Measurements from ENCODE around the gene TAF4.
A peak's percentile ranks its signal among the peaks of the same experiment; 100 is the strongest.

The TAF4 gene, protein sequence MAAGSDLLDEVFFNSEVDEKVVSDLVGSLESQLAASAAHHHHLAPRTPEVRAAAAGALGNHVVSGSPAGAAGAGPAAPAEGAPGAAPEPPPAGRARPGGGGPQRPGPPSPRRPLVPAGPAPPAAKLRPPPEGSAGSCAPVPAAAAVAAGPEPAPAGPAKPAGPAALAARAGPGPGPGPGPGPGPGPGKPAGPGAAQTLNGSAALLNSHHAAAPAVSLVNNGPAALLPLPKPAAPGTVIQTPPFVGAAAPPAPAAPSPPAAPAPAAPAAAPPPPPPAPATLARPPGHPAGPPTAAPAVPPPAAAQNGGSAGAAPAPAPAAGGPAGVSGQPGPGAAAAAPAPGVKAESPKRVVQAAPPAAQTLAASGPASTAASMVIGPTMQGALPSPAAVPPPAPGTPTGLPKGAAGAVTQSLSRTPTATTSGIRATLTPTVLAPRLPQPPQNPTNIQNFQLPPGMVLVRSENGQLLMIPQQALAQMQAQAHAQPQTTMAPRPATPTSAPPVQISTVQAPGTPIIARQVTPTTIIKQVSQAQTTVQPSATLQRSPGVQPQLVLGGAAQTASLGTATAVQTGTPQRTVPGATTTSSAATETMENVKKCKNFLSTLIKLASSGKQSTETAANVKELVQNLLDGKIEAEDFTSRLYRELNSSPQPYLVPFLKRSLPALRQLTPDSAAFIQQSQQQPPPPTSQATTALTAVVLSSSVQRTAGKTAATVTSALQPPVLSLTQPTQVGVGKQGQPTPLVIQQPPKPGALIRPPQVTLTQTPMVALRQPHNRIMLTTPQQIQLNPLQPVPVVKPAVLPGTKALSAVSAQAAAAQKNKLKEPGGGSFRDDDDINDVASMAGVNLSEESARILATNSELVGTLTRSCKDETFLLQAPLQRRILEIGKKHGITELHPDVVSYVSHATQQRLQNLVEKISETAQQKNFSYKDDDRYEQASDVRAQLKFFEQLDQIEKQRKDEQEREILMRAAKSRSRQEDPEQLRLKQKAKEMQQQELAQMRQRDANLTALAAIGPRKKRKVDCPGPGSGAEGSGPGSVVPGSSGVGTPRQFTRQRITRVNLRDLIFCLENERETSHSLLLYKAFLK

DNA sequence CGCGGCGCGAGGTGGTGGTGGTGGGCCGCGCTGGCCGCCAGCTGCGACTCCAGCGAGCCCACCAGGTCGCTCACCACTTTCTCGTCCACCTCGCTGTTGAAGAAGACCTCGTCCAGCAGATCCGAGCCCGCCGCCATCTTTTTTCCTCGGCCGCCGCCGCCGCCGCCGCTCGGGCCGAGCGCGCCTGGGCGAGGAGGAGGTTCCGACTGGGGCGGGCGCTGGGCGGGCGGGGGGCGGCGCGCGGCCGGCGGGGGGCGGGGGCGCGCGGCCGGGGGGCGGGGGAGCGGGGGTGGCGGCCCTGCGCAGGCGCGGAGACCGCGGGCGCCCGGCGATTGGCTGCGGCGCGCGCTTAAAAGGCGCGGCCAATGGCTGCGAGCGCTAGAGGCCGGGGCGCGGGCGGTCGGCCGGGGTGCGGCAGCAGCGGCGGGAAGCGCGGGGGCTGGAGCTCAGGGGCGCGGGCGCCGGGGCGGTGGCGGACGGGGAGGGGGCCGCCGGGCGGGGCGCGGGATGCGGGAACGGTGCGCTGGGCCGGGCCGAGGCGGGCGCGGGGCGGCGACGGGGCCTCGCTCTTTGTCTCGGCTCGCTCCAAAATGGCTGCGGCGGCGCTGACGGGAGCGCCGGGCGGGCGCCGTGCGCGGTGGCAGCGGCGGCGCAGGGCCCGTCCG lies at the start of gene TAF4:
TAF4 (minus strand) TSS at position 208 of the 665 bp plus-strand sequence; CDS start at position 137, 71 bp downstream.
- Mint-ChIP-seq H3K4me1 (ENCODE audit: low read depth) (peaks cover 24% of the 10 kb centered on the region), H3K9me3 (peaks cover 5% of the 10 kb centered on the region), H3K4me3 (peak within 1 kb of the TSS; percentile 85), H3K36me3 (ENCODE audit: low read depth) (peaks cover 5% of the 10 kb centered on the region), H3K27ac (peak within 1 kb of the TSS; percentile 86), H3K27me3 (ENCODE audit: low read depth) (peaks cover 3% of the 10 kb centered on the region)

DNA sequence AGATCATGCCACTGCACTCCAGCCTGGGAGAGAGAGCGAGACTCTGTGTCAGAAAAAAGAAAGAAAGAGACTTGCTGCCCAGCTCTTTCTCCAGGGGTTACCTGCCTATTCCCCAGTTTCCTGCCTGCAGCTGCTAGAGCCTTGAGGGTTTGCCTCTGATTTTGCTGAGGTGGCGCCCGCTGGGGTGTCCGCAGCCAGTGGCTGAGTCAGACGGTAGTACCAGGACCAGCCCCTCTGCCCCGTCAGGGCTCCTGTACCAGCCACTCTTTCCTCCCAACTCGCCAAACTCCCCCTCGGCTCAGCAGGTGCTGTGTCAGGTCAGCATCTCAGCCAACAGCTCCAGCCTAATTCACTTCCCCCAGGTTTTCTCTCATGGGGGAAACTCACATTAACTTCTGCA lies 49.2 kb upstream of the TAF4 start:
- Mint-ChIP-seq H3K36me3 (ENCODE audit: low read depth) (peaks cover 2% of the 10 kb centered on the region), H3K9me3 (peaks cover 25% of the 10 kb centered on the region), H3K4me3 (no peak overlapping the region), H3K4me1 (ENCODE audit: low read depth) (peaks cover 6% of the 10 kb centered on the region), H3K27me3 (ENCODE audit: low read depth) (no peaks in the 10 kb centered on the region), H3K27ac (no peak overlapping the region)

DNA sequence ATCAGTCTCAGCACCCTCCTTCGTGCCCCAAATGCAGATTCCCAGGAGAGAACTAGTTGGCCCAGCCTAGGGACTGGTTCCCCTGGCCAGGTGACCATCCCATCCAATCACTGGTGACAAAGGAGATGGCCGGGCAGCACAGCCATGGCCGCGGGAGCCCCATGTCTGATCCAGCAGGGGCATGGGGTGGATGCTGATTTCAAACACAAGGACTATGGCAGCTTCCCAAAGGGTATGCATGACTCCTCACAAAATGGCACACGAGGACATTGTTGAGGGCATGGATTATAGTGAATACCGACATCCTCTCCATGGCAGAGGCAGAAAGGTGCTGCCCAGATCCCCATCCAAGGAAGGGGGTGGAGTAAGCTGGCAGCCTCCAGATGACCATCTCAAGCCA lies 46.7 kb upstream of the TAF4 start:
- H3K9me3 Mint-ChIP-seq, result peaks cover 46% of the 10 kb centered on the region
- no peaks in the 10 kb centered on the region for H3K27me3 Mint-ChIP-seq (ENCODE audit: low read depth)
- H3K36me3 Mint-ChIP-seq (ENCODE audit: low read depth), result peaks cover 3% of the 10 kb centered on the region
- H3K4me3 Mint-ChIP-seq, result no peak overlapping the region
- no peak overlapping the region for H3K27ac Mint-ChIP-seq
- peaks cover 2% of the 10 kb centered on the region for H3K4me1 Mint-ChIP-seq (ENCODE audit: low read depth)

DNA sequence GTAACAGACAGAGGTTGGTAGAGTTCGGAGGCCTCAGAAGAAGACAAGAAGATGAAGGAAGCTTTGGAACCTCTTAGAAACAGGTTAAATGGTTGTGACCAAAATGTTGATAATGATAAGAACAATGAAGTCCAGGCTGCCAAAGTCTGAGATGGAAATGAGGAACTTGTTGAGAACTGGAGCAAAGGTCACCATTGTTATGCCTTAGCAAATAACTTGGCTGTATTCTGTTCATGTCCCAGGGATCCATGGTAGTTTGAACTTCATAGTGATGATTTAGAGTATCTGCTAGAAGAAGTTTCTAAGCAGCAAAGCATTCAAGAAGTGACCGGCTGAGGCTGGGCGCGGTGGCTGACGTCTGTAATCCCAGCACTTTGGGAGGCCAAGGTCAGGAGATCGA lies 45.5 kb upstream of the TAF4 start:
- H3K27ac Mint-ChIP-seq, result no peak overlapping the region
- no peaks in the 10 kb centered on the region for H3K4me1 Mint-ChIP-seq (ENCODE audit: low read depth)
- peaks cover 3% of the 10 kb centered on the region for H3K36me3 Mint-ChIP-seq (ENCODE audit: low read depth)
- no peaks in the 10 kb centered on the region for H3K27me3 Mint-ChIP-seq (ENCODE audit: low read depth)
- no peak overlapping the region for H3K4me3 Mint-ChIP-seq
- H3K9me3 Mint-ChIP-seq, result peaks cover 56% of the 10 kb centered on the region

DNA sequence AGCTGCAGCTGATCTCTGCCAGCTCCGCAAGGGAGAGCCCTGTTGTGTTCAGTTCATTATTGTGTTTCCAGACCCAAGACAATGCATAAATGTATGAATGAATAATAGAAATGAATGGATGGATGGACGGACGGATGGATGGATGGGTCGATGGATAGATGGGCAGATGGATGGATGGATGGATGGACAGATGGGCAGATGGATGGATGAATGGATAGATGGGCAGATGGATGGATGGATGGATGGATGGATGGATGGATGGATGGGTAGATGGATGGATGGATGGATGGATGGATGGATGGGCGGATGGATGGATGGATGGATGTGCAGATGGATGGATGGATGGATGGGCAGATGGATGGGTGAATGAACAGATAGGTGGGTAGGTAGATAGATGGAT lies 39.9 kb upstream of the TAF4 start:
- Mint-ChIP-seq H3K9me3 (peaks cover 67% of the 10 kb centered on the region), H3K4me3 (no peak overlapping the region), H3K4me1 (ENCODE audit: low read depth) (no peaks in the 10 kb centered on the region), H3K27ac (no peak overlapping the region), H3K36me3 (ENCODE audit: low read depth) (peaks cover 2% of the 10 kb centered on the region), H3K27me3 (ENCODE audit: low read depth) (no peaks in the 10 kb centered on the region)

DNA sequence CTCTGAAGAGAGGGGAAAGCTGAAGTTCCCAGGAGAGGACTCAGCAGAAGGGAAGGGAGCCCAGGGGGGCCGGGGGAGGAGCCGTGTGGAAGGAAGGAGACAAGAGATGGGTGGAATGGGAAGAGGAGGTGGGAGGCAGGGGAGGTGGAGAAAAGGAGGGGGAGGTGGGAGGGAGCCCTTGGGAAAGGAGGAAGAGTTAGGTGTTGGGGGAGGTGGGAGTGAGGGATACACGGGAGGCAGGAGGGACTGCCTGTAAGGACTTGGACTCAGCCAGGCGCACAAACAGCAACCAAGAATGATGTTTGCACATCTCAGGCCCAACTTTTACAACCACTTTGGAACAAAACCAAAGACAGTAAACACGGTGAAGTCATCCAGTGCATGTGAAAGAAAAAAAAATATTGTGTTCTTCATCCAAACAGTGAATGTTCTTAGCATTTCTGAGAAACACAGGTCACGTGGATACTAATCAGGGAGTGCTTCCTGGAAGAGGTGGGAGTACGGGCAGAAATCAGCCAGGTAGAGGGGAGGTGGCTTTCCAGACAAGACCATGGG lies 39.2 kb upstream of the TAF4 start:
- Mint-ChIP-seq H3K4me1 (ENCODE audit: low read depth) (no peaks in the 10 kb centered on the region), H3K9me3 (peaks cover 67% of the 10 kb centered on the region), H3K27me3 (ENCODE audit: low read depth) (no peaks in the 10 kb centered on the region), H3K27ac (no peak overlapping the region), H3K36me3 (ENCODE audit: low read depth) (peaks cover 2% of the 10 kb centered on the region), H3K4me3 (no peak overlapping the region)

DNA sequence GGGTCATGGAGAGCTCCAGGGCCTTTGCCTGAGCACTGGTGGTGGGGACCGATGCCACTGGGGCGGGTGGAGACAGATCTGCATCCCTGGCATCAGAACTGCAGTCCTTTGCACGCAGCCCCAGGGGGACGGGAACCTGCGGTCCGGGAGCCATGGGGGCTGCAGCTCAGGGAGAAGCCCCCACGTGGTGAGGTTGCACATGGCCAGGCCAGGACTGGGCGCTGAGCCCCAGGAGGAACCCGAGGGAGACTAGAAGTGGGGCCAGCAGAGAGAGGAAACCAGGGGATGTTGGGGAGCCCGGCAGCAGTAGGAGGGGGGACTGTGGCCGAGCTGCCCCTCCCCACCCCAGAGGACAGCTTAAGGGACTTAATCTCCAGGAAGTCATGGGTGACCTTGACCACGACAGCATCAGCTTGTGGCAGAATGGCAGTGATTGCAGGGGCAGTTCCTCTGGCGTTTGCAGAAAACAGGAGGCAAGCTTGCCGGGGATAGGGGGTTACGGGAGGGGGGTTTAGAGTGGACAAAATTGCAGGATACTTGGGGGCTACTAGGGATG lies 38.6 kb upstream of the TAF4 start:
- no peaks in the 10 kb centered on the region for H3K27me3 Mint-ChIP-seq (ENCODE audit: low read depth)
- H3K27ac Mint-ChIP-seq, result no peak overlapping the region
- peaks cover 71% of the 10 kb centered on the region for H3K9me3 Mint-ChIP-seq
- H3K4me1 Mint-ChIP-seq (ENCODE audit: low read depth), result no peaks in the 10 kb centered on the region
- no peak overlapping the region for H3K4me3 Mint-ChIP-seq
- peaks cover 2% of the 10 kb centered on the region for H3K36me3 Mint-ChIP-seq (ENCODE audit: low read depth)

DNA sequence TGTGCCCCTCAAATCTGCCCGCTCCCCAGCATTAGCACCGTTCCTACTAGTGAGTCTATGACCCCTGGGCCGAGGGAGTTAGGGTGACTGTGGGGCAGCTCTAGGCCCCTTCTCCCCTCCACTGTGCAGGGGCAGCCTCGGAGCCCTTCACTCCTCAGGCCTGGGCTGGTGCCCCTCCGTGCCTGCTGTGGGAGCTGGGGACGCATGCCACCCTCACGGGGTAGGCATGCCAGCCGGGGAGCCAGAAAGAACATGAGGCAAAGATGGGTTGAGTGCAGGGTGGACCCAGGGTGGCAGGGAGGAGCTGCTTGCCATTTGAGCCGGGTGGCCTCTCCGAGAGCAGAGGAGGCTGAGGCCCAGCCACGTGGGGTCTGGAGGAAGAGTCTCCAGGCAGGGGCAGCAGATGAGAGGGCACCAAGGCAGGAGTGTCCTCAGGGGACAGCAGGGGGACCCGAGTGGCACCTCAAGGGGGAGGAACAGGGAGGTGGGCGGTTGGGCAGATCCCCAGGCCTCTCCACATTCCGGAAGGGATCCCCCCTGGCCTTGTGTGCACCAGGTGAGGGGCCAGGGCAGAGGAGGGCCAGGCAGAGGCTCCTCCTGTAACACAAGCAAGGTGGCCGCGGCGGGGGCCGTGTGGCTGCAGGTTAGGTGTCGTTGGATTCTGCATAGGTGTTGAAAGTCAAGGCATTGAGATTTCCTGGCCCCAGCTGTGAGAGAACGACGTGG lies 38.0 kb upstream of the TAF4 start:
- Mint-ChIP-seq H3K36me3 (ENCODE audit: low read depth) (peaks cover 2% of the 10 kb centered on the region), H3K4me3 (no peak overlapping the region), H3K9me3 (peaks cover 67% of the 10 kb centered on the region), H3K27ac (no peak overlapping the region), H3K4me1 (ENCODE audit: low read depth) (no peaks in the 10 kb centered on the region), H3K27me3 (ENCODE audit: low read depth) (no peaks in the 10 kb centered on the region)

DNA sequence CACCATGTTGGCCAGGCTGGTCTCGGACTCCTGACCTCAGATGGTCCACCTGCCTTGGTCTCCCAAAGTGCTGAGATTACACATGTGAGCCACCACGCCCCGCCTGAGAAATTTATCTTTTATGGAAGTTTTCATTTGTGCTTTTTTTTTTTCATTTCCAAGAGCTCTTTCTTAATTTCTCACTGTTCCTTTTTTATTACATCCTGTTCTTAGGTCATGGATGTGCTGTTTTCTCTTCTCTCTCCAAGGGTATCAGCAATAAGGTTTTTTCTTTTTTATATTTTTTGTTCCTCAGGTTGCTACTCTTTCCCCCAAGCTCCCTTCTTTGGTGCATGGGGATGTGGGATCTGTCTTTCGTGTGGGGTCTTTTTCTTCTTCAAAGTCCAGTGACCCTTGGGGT lies 35.4 kb upstream of the TAF4 start:
- H3K36me3 Mint-ChIP-seq (ENCODE audit: low read depth), result no peaks in the 10 kb centered on the region
- H3K4me3 Mint-ChIP-seq, result no peak overlapping the region
- no peaks in the 10 kb centered on the region for H3K4me1 Mint-ChIP-seq (ENCODE audit: low read depth)
- H3K9me3 Mint-ChIP-seq, result peaks cover 44% of the 10 kb centered on the region
- H3K27ac Mint-ChIP-seq, result no peak overlapping the region
- no peaks in the 10 kb centered on the region for H3K27me3 Mint-ChIP-seq (ENCODE audit: low read depth)

DNA sequence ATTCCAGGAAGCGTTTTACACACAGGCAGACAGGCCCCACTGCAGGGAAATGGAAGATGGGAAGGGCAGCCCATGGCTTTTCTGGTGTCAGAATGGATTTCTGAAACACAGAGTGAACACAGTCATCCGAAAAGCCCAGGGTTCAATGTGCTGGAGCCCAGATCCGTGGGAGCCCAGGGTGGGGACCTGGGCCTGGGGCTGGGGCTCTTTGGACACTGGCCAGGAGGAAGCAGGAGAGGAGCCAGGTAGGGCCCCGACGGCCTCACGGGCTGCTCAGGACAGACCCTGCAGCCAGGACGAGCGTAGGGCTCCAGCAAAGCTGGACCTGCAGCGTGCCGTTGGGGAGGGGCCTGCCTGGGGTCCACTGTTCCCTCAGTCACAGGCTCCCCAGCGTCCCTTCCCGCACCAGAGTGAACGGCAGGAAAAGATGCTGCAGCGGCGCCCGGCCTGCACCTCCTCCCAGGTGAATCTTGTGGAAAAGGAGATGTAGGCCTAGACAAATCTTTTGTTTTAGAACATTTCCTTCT lies 32.3 kb upstream of the TAF4 start:
- no peaks in the 10 kb centered on the region for H3K36me3 Mint-ChIP-seq (ENCODE audit: low read depth)
- no peaks in the 10 kb centered on the region for H3K4me1 Mint-ChIP-seq (ENCODE audit: low read depth)
- H3K27me3 Mint-ChIP-seq (ENCODE audit: low read depth), result no peaks in the 10 kb centered on the region
- no peak overlapping the region for H3K27ac Mint-ChIP-seq
- H3K4me3 Mint-ChIP-seq, result no peak overlapping the region
- peaks cover 26% of the 10 kb centered on the region for H3K9me3 Mint-ChIP-seq

DNA sequence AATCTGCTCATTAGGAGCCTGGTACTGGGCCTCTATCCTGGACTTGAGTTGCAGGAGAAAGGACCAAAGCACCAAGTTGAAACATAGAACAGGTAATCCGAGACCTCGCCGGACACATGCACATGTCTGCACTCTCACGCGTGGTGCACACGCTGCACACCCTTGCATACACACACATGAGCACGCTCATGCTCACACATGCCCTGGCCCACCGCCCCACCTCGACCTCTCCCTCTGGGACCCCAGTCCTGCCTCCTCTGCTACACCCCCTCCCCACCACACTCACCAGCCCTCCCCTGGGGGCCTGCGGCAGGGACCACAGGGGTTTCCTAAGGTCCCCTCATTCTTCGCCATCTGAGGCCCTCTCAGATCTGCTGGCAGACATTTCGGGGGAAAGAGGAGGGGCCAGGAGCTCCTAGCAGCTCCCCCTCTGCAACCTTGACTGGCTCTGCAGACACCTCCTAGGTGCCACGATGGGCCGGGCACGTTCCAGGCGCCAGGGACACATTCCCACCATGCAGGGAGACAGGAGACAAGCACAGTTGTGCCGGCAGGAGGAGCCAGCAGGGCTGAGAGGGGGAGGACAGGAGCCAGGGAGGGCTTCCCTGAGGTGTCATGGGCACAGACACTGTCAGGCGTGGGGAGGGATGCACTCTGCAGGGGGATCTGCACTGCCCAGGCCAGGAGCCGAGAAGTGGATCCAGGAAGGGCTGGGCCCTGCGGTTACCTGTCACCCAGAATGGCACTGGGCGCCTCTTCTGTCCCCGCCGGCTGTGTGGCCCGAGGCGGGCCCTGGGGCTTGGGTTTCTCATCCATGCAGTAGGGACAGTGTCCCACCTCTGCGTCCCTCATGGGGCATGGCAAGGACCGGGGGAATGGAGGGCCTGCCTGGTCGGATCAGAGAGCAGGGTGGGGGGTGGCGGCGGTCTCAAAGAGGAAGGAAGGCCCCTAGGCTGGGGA lies 31.0 kb upstream of the TAF4 start:
- no peaks in the 10 kb centered on the region for H3K36me3 Mint-ChIP-seq (ENCODE audit: low read depth)
- no peaks in the 10 kb centered on the region for H3K27me3 Mint-ChIP-seq (ENCODE audit: low read depth)
- H3K4me1 Mint-ChIP-seq (ENCODE audit: low read depth), result no peaks in the 10 kb centered on the region
- peaks cover 30% of the 10 kb centered on the region for H3K9me3 Mint-ChIP-seq
- H3K27ac Mint-ChIP-seq, result no peak overlapping the region
- no peak overlapping the region for H3K4me3 Mint-ChIP-seq

DNA sequence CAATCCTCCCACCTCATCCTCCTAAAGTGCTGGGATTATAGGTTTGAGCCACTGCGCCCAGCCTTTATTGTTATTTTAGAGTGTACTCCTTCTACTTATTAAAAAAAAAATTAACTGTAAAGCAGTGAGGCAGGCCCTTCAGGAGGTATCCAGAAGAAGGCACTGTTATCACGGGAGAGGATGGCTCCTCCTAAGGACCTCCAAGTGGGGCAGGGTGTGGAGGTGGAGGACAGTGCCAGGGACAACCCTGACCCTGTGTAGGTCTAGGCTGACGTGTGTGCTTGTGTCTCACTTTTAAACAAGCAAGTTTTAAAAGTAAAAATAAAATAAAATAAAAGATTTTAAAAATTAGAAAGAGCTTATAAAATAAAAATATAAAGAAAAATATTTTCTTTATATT lies 23.7 kb upstream of the TAF4 start:
- Mint-ChIP-seq H3K27me3 (ENCODE audit: low read depth) (no peaks in the 10 kb centered on the region), H3K9me3 (peaks cover 17% of the 10 kb centered on the region), H3K27ac (no peak overlapping the region), H3K4me3 (no peak overlapping the region), H3K4me1 (ENCODE audit: low read depth) (no peaks in the 10 kb centered on the region), H3K36me3 (ENCODE audit: low read depth) (no peaks in the 10 kb centered on the region)
